Central memory CD4-positive, alpha-beta T cell (primary cell): ENCODE measurements around the gene PINK1.
A peak's percentile ranks its signal among the peaks of the same experiment; 100 is the strongest.
"Not testable (repeated sequence)": the region's sequence is repeated elsewhere in the genome, so short reads cannot be mapped to it uniquely, and the experiment has no call there.

Source experiments
- DNase-seq: peaks from one replicate; pipeline ENCODE4 v3.0.0; 2022
- total RNA-seq, 3 experiments: gene quantifications; one replicate each; lab custom pipeline; 2026; lab: John Stamatoyannopoulos, UW

The PINK1 gene
- total RNA-seq: 7.4 to 46.4 (median 12.2) reads per million in 3 experiments

GRCh38 chr1:20633190-20634064 is at the start of gene PINK1:
Gene PINK1, plus strand, starts transcription at chr1:20633458. Its CDS starts 91 bp downstream, at chr1:20633549.
- DNase-seq: peak; percentile 88

- DNase-seq: no peak
Observed at GRCh38 chr1:20584890-20585289, 48.4 kb upstream of the PINK1 start.

- DNase-seq: no peak
Observed at GRCh38 chr1:20586953-20587660, 46.2 kb upstream of the PINK1 start.

GRCh38 chr1:20587661-20588053 is 45.6 kb upstream of the PINK1 start:
- DNase-seq: no peak

GRCh38 chr1:20588634-20589225 is 44.5 kb upstream of the PINK1 start, which contains the start of gene CDA:
Gene CDA, plus strand, starts transcription at chr1:20589097. Its CDS starts 33 bp downstream, at chr1:20589130.
- no peak for DNase-seq

GRCh38 chr1:20589331-20590278 is 43.7 kb upstream of the PINK1 start:
- no peak for DNase-seq

- DNase-seq: no peak
Observed at GRCh38 chr1:20590306-20590777, 42.9 kb upstream of the PINK1 start.

- DNase-seq: no peak
Observed at GRCh38 chr1:20593756-20594155, 39.5 kb upstream of the PINK1 start.

GRCh38 chr1:20594746-20595145 is 38.5 kb upstream of the PINK1 start:
- DNase-seq: no peak

GRCh38 chr1:20596106-20596505 is 37.2 kb upstream of the PINK1 start:
- no peak for DNase-seq

GRCh38 chr1:20597650-20598049 is 35.6 kb upstream of the PINK1 start:
- DNase-seq: no peak

- no peak for DNase-seq
Observed at GRCh38 chr1:20600156-20600555, 33.1 kb upstream of the PINK1 start.

- no peak for DNase-seq
Observed at GRCh38 chr1:20601129-20601825, 32.0 kb upstream of the PINK1 start.

- no peak for DNase-seq
Observed at GRCh38 chr1:20602851-20603450, 30.3 kb upstream of the PINK1 start.

- DNase-seq: no peak
Observed at GRCh38 chr1:20603504-20604464, 29.5 kb upstream of the PINK1 start.

GRCh38 chr1:20604678-20605077 is 28.6 kb upstream of the PINK1 start:
- no peak for DNase-seq

- DNase-seq: not testable (repeated sequence)
Observed at GRCh38 chr1:20606801-20607570, 26.3 kb upstream of the PINK1 start.

GRCh38 chr1:20609541-20609940 is 23.7 kb upstream of the PINK1 start:
- no peak for DNase-seq

- DNase-seq: no peak
Observed at GRCh38 chr1:20610970-20611369, 22.3 kb upstream of the PINK1 start.
